H1 (cell line): ENCODE measurements around the gene GRID2. TPM values are rescaled to one million over a fixed set of nuclear protein-coding genes. Genes with fewer than 3 reads are reported as not detected.
A peak's percentile ranks its signal among the peaks of the same experiment; 100 is the strongest.

Experiments used
- ATF3 ChIP-seq: IDR thresholded peaks from 2 replicates; pipeline ENCODE4 v1.6.1; 2011; ENCODE audit warnings: low read depth, mild to moderate bottlenecking, low read length; ENCODE audit not compliant: insufficient read depth
- BACH1 ChIP-seq: IDR thresholded peaks from 2 replicates; pipeline ENCODE4 v1.6.1; 2012; ENCODE audit warnings: low read length, improper control_type of control experiment
- BCL11A ChIP-seq, 2 experiments: IDR thresholded peaks; one replicate each; pipeline ENCODE4 v1.6.1; 2011; ENCODE audit warnings: low read depth in 2 of 2, low read length in 2 of 2, mild to moderate bottlenecking in 2 of 2
- BRCA1 ChIP-seq: IDR thresholded peaks from 2 replicates; pipeline ENCODE4 v1.6.1; 2012; ENCODE audit warnings: low read depth, low read length, improper control_type of control experiment
- CBX5 ChIP-seq: fragments of 300-800, 300-1000 bp; sonication (generic); IDR thresholded peaks from 2 replicates; pipeline ENCODE4 v1.7.1; 2016; ENCODE audit warnings: antibody characterized with exemption, low read length, low read depth
- CBX8 ChIP-seq: fragments of 300-800, 300-1000 bp; sonication (generic); IDR thresholded peaks from 2 replicates; pipeline ENCODE4 v1.7.1; 2016; ENCODE audit warnings: low read depth, low read length, borderline replicate concordance
- CHD1 ChIP-seq: IDR thresholded peaks from 2 replicates; pipeline ENCODE4 v1.6.1; 2012; ENCODE audit warnings: low read depth, low read length, improper control_type of control experiment
- CREB1 ChIP-seq: IDR thresholded peaks from 2 replicates; pipeline ENCODE4 v1.6.1; 2012; ENCODE audit warnings: inconsistent platforms
- CTBP2 ChIP-seq: IDR thresholded peaks from 2 replicates; pipeline ENCODE4 v1.7.0; 2011; ENCODE audit warnings: borderline replicate concordance, mild to moderate bottlenecking, moderate library complexity, mixed read lengths, low read length; ENCODE audit not compliant: insufficient read depth, insufficient read length
- E2F6 ChIP-seq: IDR thresholded peaks from 2 replicates; pipeline ENCODE4 v1.6.1; 2012; ENCODE audit warnings: inconsistent platforms
- EP300 ChIP-seq, 2 experiments: IDR thresholded peaks; 1 replicate in 1 of 2; 2 replicates in 1 of 2; pipeline ENCODE4 v1.6.1; 2011 to 2012; ENCODE audit warnings: low read depth in 2 of 2, low read length in 2 of 2, mild to moderate bottlenecking in 2 of 2, borderline replicate concordance in 1 of 2, inconsistent platforms in 1 of 2, moderate library complexity in 1 of 2
- FOSL1 ChIP-seq: IDR thresholded peaks from 2 replicates; pipeline ENCODE4 v1.6.1; 2011; ENCODE audit warnings: mild to moderate bottlenecking, low read depth, low read length, moderate library complexity; ENCODE audit not compliant: insufficient read depth
- HDAC6 ChIP-seq: IDR thresholded peaks from one replicate; pipeline ENCODE4 v1.7.1; 2012; ENCODE audit warnings: low read depth, mild to moderate bottlenecking, inconsistent platforms, low read length, moderate library complexity
- KDM1A ChIP-seq: fragments of 200-600, 300-600 bp; sonication (generic); IDR thresholded peaks from 2 replicates; pipeline ENCODE4 v1.7.1; 2016; ENCODE audit warnings: mild to moderate bottlenecking, low read length, borderline replicate concordance
- MAFK ChIP-seq: IDR thresholded peaks from 2 replicates; pipeline ENCODE4 v1.6.1; 2012; ENCODE audit warnings: low read depth, mild to moderate bottlenecking, improper control_type of control experiment, low read length
- NRF1 ChIP-seq: IDR thresholded peaks from 2 replicates; pipeline ENCODE4 v1.6.1; 2011; ENCODE audit warnings: mild to moderate bottlenecking, low read depth, low read length, improper control_type of control experiment
- POLR2A ChIP-seq, 2 experiments: IDR thresholded peaks; 1 replicate in 1 of 2; 2 replicates in 1 of 2; pipeline ENCODE4 v1.6.1; 2011; ENCODE audit warnings: low read depth in 2 of 2, low read length in 2 of 2, mild to moderate bottlenecking in 2 of 2; ENCODE audit errors: control extremely low read depth in 1 of 2
- POU5F1 ChIP-seq: IDR thresholded peaks from 2 replicates; pipeline ENCODE4 v1.6.1; 2011; ENCODE audit warnings: low read depth, mild to moderate bottlenecking, low read length, moderate library complexity
- RAD21 ChIP-seq, 2 experiments: IDR thresholded peaks in 1 of 2; conservative IDR thresholded peaks in 1 of 2; 2 replicates each; pipeline ENCODE4 v1.6.1; 2011; ENCODE audit warnings: low read depth in 2 of 2, low read length in 2 of 2, improper control_type of control experiment in 1 of 2, inconsistent platforms in 1 of 2, mild to moderate bottlenecking in 1 of 2, moderate library complexity in 1 of 2
- RFX5 ChIP-seq: IDR thresholded peaks from 2 replicates; pipeline ENCODE4 v1.6.1; 2011; ENCODE audit warnings: low read depth, low read length, improper control_type of control experiment, borderline replicate concordance
- RXRA ChIP-seq: IDR thresholded peaks from 2 replicates; pipeline ENCODE4 v1.6.1; 2011; ENCODE audit warnings: low read depth, mild to moderate bottlenecking, low read length, moderate library complexity; ENCODE audit not compliant: insufficient read depth
- SP1 ChIP-seq: IDR thresholded peaks from 2 replicates; pipeline ENCODE4 v1.6.1; 2011; ENCODE audit warnings: low read depth, low read length
- SP2 ChIP-seq: IDR thresholded peaks from 2 replicates; pipeline ENCODE4 v1.6.1; 2012; ENCODE audit warnings: mild to moderate bottlenecking, low read length, inconsistent platforms
- SRF ChIP-seq: IDR thresholded peaks from 2 replicates; pipeline ENCODE4 v1.6.1; 2011; ENCODE audit warnings: mild to moderate bottlenecking, low read depth, low read length, moderate library complexity
- TEAD4 ChIP-seq: IDR thresholded peaks from 2 replicates; pipeline ENCODE4 v1.6.1; 2012; ENCODE audit warnings: low read depth, low read length, inconsistent platforms, mixed read lengths
- ZNF274 ChIP-seq: IDR thresholded peaks from 2 replicates; pipeline ENCODE4 v1.7.0; 2012; ENCODE audit warnings: low read length, borderline replicate concordance; ENCODE audit errors: extremely low read depth
- polyA plus RNA-seq, 7 experiments: library from polyadenylated mRNA; depleted of rRNA in 3 of 7; stranded (reverse) in 5 of 7; unstranded in 2 of 7; fragments of >200 nt in 5 of 7; fragments of 200-250 nt in 2 of 7; gene quantifications; 1 replicate in 5 of 7; 2 replicates in 1 of 7; 4 replicates in 1 of 7; pipeline versions ENCODE4 v1.2.1 to v1.2.3, GENCODE V29; 2011 to 2013; ENCODE audit warnings: missing spikeins in 2 of 7, mixed read lengths in 2 of 7
- total RNA-seq: library from RNA; stranded (reverse); fragmentation: NEBNext Ultra II Directional; extraction: Animal tissue kit (Norgen Biotek cat#: 25700); gene quantifications from 2 replicates; pipeline ENCODE4 v1.2.1, GENCODE V29; 2021

GRID2 gene
- total and polyA plus RNA-seq, 2 of the 8 experiments (the other 6 are each of a cell fraction or from before 2014, with no cell fraction given), result 31.1 to 81.9 TPM

DNA sequence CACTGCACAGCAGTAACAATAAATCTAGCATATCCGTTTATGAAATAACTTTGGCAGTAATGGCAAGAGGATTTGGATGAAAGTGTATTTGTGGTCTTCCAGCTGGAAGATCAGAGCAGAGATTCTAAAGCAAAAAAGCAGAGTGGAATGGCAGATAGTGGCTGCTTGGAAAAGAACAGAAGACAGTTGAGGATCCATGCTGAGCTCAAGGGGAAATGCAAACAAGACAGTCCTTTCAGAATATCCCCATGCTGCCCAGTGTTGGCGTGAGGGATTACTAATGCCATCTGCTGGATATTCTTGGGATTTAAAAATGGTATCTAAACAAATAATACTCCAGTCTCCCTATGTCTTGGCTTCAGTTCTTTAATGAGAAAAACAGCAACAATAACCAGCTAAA lies 895.7 kb downstream of the GRID2 start (continued):
- TF ChIP-seq TEAD4, result 0 out of 2 replicates have a peak, but pooled peaks have one; percentile 37
- TF ChIP-seq HDAC6, result no peak
- no peak; the same call in 1 of the 2 replicates for TF ChIP-seq KDM1A
- TF ChIP-seq POLR2A (IDR thresholded peaks at IDR 0.05; ENCODE audit: control extremely low read depth in 1 of 2, low read depth in 2 of 2, low read length in 2 of 2), result no peak
- TF ChIP-seq RAD21 (IDR thresholded peaks at IDR 0.05 in 1 of 2, conservative IDR thresholded peaks at IDR 0.05 in 1 of 2; ENCODE audit: low read depth in 2 of 2, low read length in 2 of 2), result peak; percentile 78 to 83
- TF ChIP-seq ZNF274, result no peak
- no peak for TF ChIP-seq SRF
- 0 out of 2 replicates have a peak, but pooled peaks have one; percentile 12 for TF ChIP-seq SP1
- TF ChIP-seq ATF3, result no peak
- TF ChIP-seq RFX5, result no peak
- no peak for TF ChIP-seq CREB1
- TF ChIP-seq BRCA1, result no peak
- TF ChIP-seq SP2, result no peak
- no peak for TF ChIP-seq NRF1
- no peak for TF ChIP-seq CBX8
- no peak for TF ChIP-seq POU5F1
- no peak for TF ChIP-seq MAFK
- no peak for TF ChIP-seq BCL11A (IDR thresholded peaks at IDR 0.05; ENCODE audit: low read depth in 2 of 2, low read length in 2 of 2)
- TF ChIP-seq E2F6, result no peak
- no peak for TF ChIP-seq FOSL1
- no peak for TF ChIP-seq CHD1
- TF ChIP-seq EP300 (IDR thresholded peaks at IDR 0.05; ENCODE audit: borderline replicate concordance in 1 of 2, low read depth in 2 of 2, low read length in 2 of 2), result peak in 1 of 2 experiments; percentile 36; a peak in 1 of 3 replicates
- TF ChIP-seq BACH1, result no peak
- no peak for TF ChIP-seq RXRA
- TF ChIP-seq CBX5, result no peak
- no peak for TF ChIP-seq CTBP2
